ENCODE measurements around the gene MED15.

Gene MED15

GRCh38 chr22:20510811-20511577, 3.6 kb downstream of the MED15 start:
- no peak for DNase-seq

DNA sequence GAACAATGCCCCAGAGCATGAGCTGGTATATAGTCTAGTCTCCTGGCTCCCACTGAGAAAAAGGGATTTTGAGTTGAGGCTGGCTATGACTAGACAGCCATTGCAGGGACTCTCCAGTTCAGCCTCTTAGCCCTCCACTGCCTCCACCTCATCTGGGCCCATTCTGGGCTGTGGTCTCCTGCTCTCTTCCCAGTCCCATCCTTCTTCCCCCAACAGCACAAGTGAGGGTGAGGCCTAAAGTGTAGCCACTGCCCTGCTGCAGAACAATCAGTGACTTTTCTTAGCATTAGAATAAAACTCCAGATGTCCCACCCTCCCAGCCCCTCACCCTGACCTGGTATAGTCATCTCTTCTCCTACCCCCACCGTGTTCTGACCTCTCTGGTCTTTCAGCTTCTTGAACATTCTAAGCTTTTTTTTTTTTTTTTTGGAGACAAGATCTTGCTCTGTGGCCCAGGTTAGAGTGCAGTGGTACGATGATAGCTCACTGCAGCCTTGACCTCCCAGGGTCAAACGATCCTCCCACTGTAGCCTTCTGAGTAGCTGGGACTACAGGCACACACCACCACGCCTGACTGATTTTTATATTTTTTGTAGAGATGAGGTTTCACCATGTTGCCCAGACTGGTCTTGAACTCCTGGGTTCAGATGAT, 4.3 kb downstream of the MED15 start:
- no peak for DNase-seq

- no peak for DNase-seq
Measured at GRCh38 chr22:20514658-20515406, 7.4 kb downstream of the MED15 start.

DNA sequence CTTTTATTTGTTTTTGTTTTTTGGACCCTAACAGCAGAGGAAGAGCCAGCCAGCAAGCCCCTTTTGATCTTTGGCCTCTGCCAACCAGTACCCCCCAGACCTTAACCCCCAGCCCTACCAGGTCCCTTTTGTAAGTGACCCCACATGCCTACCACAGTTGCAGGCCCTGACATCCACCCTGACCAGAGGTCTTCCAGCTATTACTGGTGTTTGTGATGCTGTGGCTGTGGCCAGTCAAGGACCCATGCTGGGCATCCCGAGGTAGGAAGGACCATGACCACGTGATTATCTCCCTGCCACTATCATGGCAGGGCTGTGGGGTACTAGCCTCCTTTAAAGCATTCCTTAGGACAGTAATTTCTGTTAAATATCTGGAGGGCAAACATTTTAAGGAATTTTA, 9.0 kb downstream of the MED15 start:
- DNase-seq = no peak

DNA sequence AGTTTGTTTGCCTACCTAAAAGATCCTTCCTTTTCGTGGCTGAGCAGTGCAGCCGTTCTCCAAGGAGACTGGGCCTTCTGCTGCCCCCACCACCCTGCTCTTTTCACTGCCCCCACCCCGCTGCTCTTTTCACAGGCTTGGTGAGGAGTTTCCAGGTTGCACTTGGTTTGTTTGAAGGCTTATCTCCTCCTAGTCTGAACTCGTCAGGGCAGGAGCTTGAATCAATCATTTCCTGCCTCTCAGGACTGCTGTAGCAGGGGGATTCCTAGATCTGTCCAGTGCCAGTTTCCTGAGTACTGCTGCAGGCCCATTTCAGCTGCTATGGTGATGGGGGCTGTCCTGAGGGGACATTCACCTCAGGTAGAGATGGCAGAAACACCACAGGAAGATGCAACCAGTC, 10.0 kb downstream of the MED15 start:
- no peak for DNase-seq

- no peak for DNase-seq
Measured at GRCh38 chr22:20517841-20518592, 10.6 kb downstream of the MED15 start.

DNA sequence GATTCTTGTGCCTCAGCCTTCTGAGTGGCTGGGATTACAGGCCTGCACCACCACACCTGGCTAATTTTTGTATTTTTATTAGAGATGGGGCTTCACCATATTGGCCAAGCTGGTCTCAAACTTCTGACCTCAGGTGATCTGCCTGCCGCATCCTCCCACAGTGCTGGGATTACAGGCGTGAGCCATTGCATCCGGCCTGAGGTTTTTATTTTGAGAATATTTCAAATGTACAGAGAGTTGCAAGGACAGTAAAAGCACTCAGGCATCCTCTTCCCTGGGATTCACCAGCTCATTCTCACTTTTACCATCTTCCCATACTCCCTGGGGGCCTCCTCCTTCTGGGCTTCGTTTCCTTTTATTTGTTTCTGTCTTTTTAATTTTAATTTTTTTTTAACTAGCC, 12.1 kb downstream of the MED15 start:
- DNase-seq = no peak

GRCh38 chr22:20520093-20520511, 12.7 kb downstream of the MED15 start:
- no peak for DNase-seq

DNA sequence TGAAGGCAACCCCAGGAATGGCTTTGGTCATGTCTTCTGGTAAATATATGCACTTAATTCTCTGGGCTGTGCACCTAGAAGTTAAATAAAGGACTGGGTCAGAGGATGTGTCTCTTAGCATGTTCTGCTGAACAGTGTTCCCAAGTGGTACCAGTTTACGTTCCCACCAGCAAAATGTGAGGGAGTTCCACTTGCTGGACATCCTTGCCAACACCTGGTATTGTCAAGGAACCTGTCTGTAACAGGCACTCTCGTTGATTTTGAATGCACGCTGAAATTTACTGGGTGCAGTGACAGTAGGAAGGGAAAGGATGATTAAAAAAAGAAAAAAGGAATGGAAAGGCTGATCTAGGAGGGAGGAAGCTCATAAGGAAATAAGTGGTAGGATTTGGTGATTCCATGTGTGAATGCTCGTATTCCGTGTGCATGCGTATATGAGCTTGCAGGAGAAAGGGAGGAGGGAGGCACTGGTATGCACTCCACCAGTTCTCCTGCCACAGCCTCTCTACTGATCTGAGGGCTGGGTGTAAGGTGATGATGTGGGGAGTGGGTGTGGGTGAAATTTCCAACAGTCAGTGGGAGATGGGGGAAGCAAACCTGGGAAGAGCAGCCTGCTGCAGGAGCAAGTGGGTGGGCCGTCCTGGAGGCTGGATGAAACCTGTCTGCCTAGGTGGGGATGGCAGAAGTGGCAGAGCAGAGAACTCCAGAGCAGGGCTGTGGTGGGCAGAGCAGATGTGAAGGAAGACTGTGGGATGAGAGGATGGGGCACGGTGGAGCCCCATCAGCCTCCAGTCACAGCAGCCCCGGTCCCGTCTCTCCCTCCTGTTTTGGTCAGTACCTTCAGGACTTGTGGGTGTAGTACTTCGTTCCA, 15.0 kb downstream of the MED15 start:
- no peak for DNase-seq

DNA sequence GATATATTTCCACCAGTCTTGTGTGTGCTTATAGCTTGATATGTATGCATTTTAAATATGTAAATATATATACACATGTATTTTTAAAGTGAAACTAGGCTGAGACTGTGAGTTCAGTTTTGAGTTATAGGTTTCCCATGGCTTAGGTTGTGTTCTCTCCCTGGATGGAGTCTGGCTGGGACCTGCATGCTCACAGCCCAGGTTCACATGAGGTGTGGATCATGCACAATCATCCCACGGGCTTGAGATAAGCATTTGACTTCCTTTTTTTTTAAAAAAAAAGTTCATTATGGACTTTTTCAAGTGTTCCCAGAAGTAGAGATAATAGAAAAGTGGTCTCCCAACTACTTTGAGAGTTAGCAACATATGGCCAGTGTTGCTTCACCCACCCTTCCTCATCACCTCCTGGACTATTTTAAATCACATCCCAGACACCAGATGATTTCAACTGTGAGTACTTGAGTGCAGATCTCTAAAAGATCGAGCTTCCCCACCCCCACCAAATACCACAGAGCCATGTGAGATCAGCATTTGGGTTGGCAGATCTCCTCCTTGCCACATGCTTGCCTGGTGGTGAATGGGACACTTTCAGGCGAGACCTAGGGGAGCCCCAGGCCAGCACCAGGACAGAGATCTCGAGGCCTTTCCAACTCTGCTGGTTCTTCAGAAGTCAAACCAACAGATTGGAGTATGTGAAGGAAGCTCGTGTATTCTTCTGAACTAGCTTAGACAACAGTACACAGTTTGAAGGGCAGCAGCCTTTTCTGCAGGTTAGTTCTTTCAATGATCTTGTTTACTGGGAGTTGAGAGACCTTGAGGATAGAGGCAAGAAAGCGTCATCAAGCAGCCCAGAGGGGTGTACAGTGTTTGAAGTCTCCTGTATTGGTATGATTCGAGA, 15.9 kb downstream of the MED15 start:
- peak; percentile 57 for DNase-seq

GRCh38 chr22:20524004-20524481, 16.6 kb downstream of the MED15 start:
- DNase-seq = no peak

DNA sequence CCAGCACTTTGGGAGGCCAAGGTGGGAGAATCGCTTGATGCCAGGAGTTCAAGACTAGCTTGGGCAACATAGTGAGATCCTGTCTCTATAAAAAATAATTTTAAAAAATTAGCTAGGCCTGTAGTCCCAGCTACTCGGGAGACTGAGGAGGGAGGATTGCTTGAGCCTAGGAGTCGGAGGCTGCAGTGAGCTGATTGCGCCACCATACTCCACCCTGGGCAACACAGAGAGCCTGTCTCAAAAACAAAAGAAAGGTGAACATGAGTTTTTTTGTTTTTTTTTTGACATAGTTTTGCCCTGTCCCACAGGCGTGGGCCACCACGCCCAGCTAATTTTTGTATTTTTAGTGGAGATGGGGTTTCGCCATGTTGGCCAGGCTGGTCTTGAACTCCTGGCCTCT, 17.6 kb downstream of the MED15 start:
- DNase-seq = no peak

DNA sequence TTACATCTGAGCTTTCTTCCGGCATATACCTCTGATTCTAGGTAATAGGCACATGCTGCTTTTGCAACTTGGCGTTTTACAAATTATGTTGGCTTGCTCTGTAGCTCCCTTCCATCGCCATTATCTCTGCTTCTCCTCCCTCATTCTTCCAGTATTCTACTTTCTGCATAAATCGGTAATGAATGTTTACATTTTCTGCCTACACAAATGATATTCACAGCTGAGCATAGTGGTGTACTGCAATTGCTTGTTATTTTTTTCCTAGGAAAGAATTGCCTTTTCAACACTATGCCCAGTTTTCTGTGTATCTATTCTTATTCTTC, 18.9 kb downstream of the MED15 start:
- DNase-seq = no peak

GRCh38 chr22:20526628-20527355, 19.4 kb downstream of the MED15 start:
- DNase-seq = no peak

- DNase-seq = no peak
Measured at GRCh38 chr22:20528405-20528978, 21.1 kb downstream of the MED15 start.

DNA sequence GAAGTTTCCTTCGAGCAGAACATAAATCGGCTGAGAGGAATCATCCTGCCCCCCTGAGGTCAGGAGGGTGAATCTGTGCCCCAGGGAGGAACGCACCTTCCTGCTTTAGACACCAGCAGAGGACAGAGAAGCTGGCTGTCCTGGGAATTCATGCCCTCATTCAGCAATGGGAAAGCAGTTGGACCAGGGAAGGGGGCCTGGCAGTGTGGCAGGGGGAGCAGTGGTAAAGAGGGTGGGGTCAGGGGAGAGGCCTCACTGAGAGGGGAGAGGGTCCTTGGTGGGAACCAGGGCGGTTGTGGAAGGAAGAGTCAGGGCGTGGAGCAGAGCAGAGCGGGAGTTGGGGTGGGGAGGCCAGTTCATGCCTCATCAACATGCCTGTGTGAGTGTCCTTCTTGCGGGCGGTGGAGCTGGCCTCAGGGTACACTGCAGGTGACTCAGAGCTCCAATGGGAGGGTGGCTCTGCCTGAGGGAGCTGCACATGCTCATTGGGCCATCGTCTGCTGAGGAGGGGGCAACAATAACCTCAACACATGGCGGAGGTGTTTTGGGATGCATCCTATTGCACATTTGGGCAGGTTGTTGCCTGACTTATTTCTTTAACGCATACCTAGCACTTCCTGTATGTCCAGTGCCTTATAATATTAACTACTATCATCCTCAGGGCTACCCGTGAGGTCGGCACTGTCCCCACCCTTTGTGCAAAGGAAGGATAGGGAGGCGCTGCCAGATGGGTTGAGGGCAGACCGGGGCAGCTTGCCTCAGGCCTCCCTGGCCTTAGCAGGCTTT, 23.2 kb downstream of the MED15 start:
- DNase-seq = no peak

GRCh38 chr22:20531154-20531403, 23.7 kb downstream of the MED15 start:
- no peak for DNase-seq

- DNase-seq = no peak
Measured at GRCh38 chr22:20531404-20532201, 24.2 kb downstream of the MED15 start.

All from hematopoietic multipotent progenitor cell treated with erythropoietin and hydrocortisone succinate and interleukin-3 and kit ligand, for 8 days (in vitro differentiated cells).